Hepatocyte (in vitro differentiated cells): ENCODE data around the gene TTC1. TPM values are rescaled to one million over a fixed set of nuclear protein-coding genes. Genes with fewer than 3 reads are reported as not detected.
"Not testable (repeated sequence)": the region's sequence is repeated elsewhere in the genome, so short reads cannot be mapped to it uniquely, and the experiment has no call there.

Experiments used
- DNase-seq: peaks from one replicate; pipeline ENCODE4 v3.0.0-alpha.2; 2016; ENCODE audit warnings: low spot score
- H2AFZ ChIP-seq: fragments of 200-600 bp; sonication (generic); 2 replicates; pipeline ENCODE4 v1.6.0; 2016; ENCODE audit warnings: antibody characterized with exemption, mild to moderate bottlenecking
- H3K27ac ChIP-seq: fragments of 200-600 bp; sonication (generic); 2 replicates; pipeline ENCODE4 v1.5.1; 2016; ENCODE audit warnings: mild to moderate bottlenecking
- H3K27me3 ChIP-seq: fragments of 200-600 bp; sonication (generic); 2 replicates; pipeline ENCODE4 v1.6.1; 2016
- H3K36me3 ChIP-seq: fragments of 200-600 bp; sonication (generic); replicated peaks from 2 replicates; pipeline ENCODE4 v1.5.1; 2016; ENCODE audit warnings: low read depth; ENCODE audit not compliant: insufficient read depth
- H3K4me1 ChIP-seq: fragments of 200-600 bp; sonication (generic); 2 replicates; pipeline ENCODE4 v1.5.1; 2016; ENCODE audit warnings: mild to moderate bottlenecking, moderate library complexity; ENCODE audit not compliant: insufficient read depth
- H3K4me2 ChIP-seq: fragments of 200-600 bp; sonication (generic); 2 replicates; pipeline ENCODE4 v1.6.0; 2016
- H3K4me3 ChIP-seq: fragments of 200-600 bp; sonication (generic); 2 replicates; pipeline ENCODE4 v1.5.1; 2016; ENCODE audit warnings: mild to moderate bottlenecking
- H3K79me2 ChIP-seq: fragments of 200-600 bp; sonication (generic); 2 replicates; pipeline ENCODE4 v1.6.0; 2017; ENCODE audit warnings: mild to moderate bottlenecking
- H3K9me2 ChIP-seq: fragments of 200-600 bp; sonication (generic); replicated peaks from 2 replicates; pipeline ENCODE4 v1.6.0; 2017; ENCODE audit warnings: mild to moderate bottlenecking; ENCODE audit not compliant: insufficient read depth
- H3K9me3 ChIP-seq: fragments of 200-600 bp; sonication (generic); 2 replicates; pipeline ENCODE4 v1.5.1; 2016; ENCODE audit warnings: low read depth, mild to moderate bottlenecking
- H4K20me1 ChIP-seq: fragments of 200-600 bp; sonication (generic); 2 replicates; pipeline ENCODE4 v1.6.0; 2016; ENCODE audit warnings: mild to moderate bottlenecking; ENCODE audit not compliant: insufficient read depth, poor library complexity, severe bottlenecking
- CTCF ChIP-seq: fragments of 200-600 bp; sonication (generic); IDR thresholded peaks from 2 replicates; pipeline ENCODE4 v1.5.1; 2016; ENCODE audit warnings: antibody characterized with exemption, mild to moderate bottlenecking; ENCODE audit not compliant: poor library complexity
- EZH2 ChIP-seq: fragments of 200-600 bp; sonication (generic); IDR thresholded peaks from 2 replicates; pipeline ENCODE4 v1.6.1; 2016; ENCODE audit warnings: antibody characterized with exemption, mild to moderate bottlenecking, borderline replicate concordance
- EZH2phosphoT487 ChIP-seq: fragments of 200-600 bp; sonication (generic); IDR thresholded peaks from one replicate; pipeline ENCODE4 v1.6.1; 2018; ENCODE audit warnings: antibody characterized with exemption, mild to moderate bottlenecking, low read depth, moderate library complexity; ENCODE audit not compliant: unreplicated experiment, severe bottlenecking
- WGBS: methylation state at CpG from one replicate; pipeline ENCODE4 v1.1.6; 2016; ENCODE audit warnings: low lambda C conversion rate; ENCODE audit errors: missing lambda C conversion rate; 5-methylcytosine and 5-hydroxymethylcytosine counted together
- polyA plus RNA-seq: library from polyadenylated mRNA; unstranded; fragments of >200 nt; fragmentation: Nextera tagmentation; extraction: Ambion mirVana; gene quantifications from 2 replicates; pipeline ENCODE4 v1.2.1, GENCODE V29; 2016
- total RNA-seq: library from RNA; depleted of rRNA; stranded (reverse); fragments of >200 nt; gene quantifications from 2 replicates; pipeline ENCODE4 v1.2.3, GENCODE V29; 2014

TTC1 gene
- total and polyA plus RNA-seq, 2 experiments from 2014 or later, result 46.9 to 57.3 TPM

- no peaks in the 10 kb centered on the region for H3K27me3 ChIP-seq
- peaks cover 27% of the 10 kb centered on the region for H3K4me1 ChIP-seq
- H3K9me3 ChIP-seq, result no peaks in the 10 kb centered on the region
- WGBS, result 26% methylated on average over 9 of the region's 9 CpGs
- no peaks in the 10 kb centered on the region for H4K20me1 ChIP-seq
- peak overlapping the region; percentile 80 for H3K27ac ChIP-seq
- H3K79me2 ChIP-seq, result no peaks in the 10 kb centered on the region
- no peak overlapping the region for H3K4me3 ChIP-seq
- H2AFZ ChIP-seq, result no peak overlapping the region
- TF ChIP-seq EZH2phosphoT487, result no peak
- no peak for TF ChIP-seq EZH2
- no peak for TF ChIP-seq CTCF
- DNase-seq, result peak; percentile 73
- H3K4me2 ChIP-seq, result peak overlapping the region; percentile 48
- no peaks in the 10 kb centered on the region for H3K9me2 ChIP-seq
- no peaks in the 10 kb centered on the region for H3K36me3 ChIP-seq
Measured at GRCh38 chr5:160064995-160065614, 56.2 kb downstream of the TTC1 start.

GRCh38 chr5:160069120-160069519 is 60.2 kb downstream of the TTC1 start:
- not testable (repeated sequence) for DNase-seq, H3K36me3 ChIP-seq, H3K4me2 ChIP-seq, H4K20me1 ChIP-seq, H3K9me2 ChIP-seq, H3K9me3 ChIP-seq, H2AFZ ChIP-seq, H3K79me2 ChIP-seq, H3K4me3 ChIP-seq, H3K27me3 ChIP-seq
- peak overlapping the region; percentile 38 for H3K27ac ChIP-seq
- WGBS, result 81% methylated on average over 5 of the region's 5 CpGs
- H3K4me1 ChIP-seq, result peaks cover 19% of the 10 kb centered on the region

GRCh38 chr5:160071516-160071915 is 62.6 kb downstream of the TTC1 start:
- H3K36me3 ChIP-seq, result no peaks in the 10 kb centered on the region
- WGBS, result 52% methylated on average over 8 of the region's 8 CpGs

DNA sequence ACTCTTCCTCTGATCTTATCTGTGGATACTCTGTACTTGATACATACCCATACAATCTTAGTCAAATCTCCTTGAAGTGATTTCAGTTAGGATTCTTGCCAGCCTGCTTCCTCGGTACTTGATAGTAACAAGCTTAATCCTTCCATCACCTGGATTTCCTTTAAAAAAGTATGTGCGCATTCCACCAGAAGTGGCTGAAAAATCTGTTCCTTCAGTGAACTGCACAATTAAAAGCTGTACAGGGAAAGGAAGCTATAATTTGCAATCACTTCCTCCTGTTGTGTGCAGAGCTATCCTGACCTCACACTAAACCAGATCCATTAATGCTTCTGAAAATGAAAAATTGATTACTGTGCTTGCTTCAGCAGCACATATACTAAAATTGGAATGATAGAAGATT is 63.0 kb downstream of the TTC1 start:
- Histone ChIP-seq H2AFZ (no peak overlapping the region), H3K4me1 (peaks cover 5% of the 10 kb centered on the region), H3K36me3 (no peaks in the 10 kb centered on the region), H3K4me2 (peak overlapping the region; percentile 39), H3K9me3 (no peaks in the 10 kb centered on the region), H4K20me1 (no peaks in the 10 kb centered on the region), H3K27me3 (no peaks in the 10 kb centered on the region), H3K79me2 (no peaks in the 10 kb centered on the region), H3K9me2 (no peaks in the 10 kb centered on the region), H3K27ac (peak overlapping the region; percentile 49), H3K4me3 (no peak overlapping the region)
- TF ChIP-seq EZH2, result no peak
- TF ChIP-seq CTCF, result no peak
- 58% methylated on average over 2 of the region's 2 CpGs for WGBS
- no peak for DNase-seq

More at GRCh38 chr5:160071516-160071915, 62.6 kb downstream of the TTC1 start:
- no peaks in the 10 kb centered on the region for H4K20me1 ChIP-seq
- H3K4me2 ChIP-seq, result peak overlapping the region; percentile 39
- no peaks in the 10 kb centered on the region for H3K27me3 ChIP-seq
- peaks cover 8% of the 10 kb centered on the region for H3K4me1 ChIP-seq
- TF ChIP-seq EZH2phosphoT487 (no peak), CTCF (no peak), EZH2 (no peak)
- H2AFZ ChIP-seq, result no peak overlapping the region
- no peaks in the 10 kb centered on the region for H3K9me3 ChIP-seq
- peak overlapping the region; percentile 49 for H3K27ac ChIP-seq
- no peaks in the 10 kb centered on the region for H3K79me2 ChIP-seq
- peak; percentile 34 for DNase-seq
- no peak overlapping the region for H3K4me3 ChIP-seq
- H3K9me2 ChIP-seq, result no peaks in the 10 kb centered on the region
